Left ventricle myocardium inferior (tissue), 1 donor: ENCODE data around the gene MYRIP. TPM values are rescaled to one million over a fixed set of nuclear protein-coding genes. Genes with fewer than 3 reads are reported as not detected.

ENCODE experiments used
- DNase-seq: peaks from one replicate; pipeline ENCODE4 v3.0.0-alpha.2; 2020
- H3K27ac ChIP-seq: fragments of 200-600 bp; replicated peaks from 2 replicates; pipeline ENCODE4 v1.8.0; 2021
- H3K27me3 ChIP-seq: fragments of 200-600 bp; 2 replicates; pipeline ENCODE4 v1.8.0; 2021; ENCODE audit warnings: low read depth
- H3K36me3 ChIP-seq: fragments of 200-600 bp; 2 replicates; pipeline ENCODE4 v1.8.0; 2021
- H3K4me1 ChIP-seq: fragments of 200-600 bp; 2 replicates; pipeline ENCODE4 v1.8.0; 2021
- H3K4me3 ChIP-seq: fragments of 200-600 bp; 2 replicates; pipeline ENCODE4 v1.8.0; 2021; ENCODE audit warnings: mild to moderate bottlenecking, moderate library complexity
- H3K9me3 ChIP-seq: fragments of 200-600 bp; replicated peaks from 2 replicates; pipeline ENCODE4 v1.8.0; 2021
- intact Hi-C: fragments of 100-400 bp; cut with micrococcal nuclease; formaldehyde crosslinking; loops from one replicate; pipeline ENCODE4 v1.11.0; 2022
- total RNA-seq: library from RNA; stranded (reverse); fragmentation: NEBNext Ultra II Directional; extraction: Animal tissue kit (Norgen Biotek cat#: 25700); gene quantifications from one replicate; pipeline ENCODE4 v1.2.1, GENCODE V29; 2021
- TF ChIP-seq, protein P1 (sequence below): fragments of 200-600 bp; IDR thresholded peaks from 2 replicates; pipeline ENCODE4 v1.8.0; 2021; ENCODE audit warnings: antibody characterized with exemption, mild to moderate bottlenecking, borderline replicate concordance
- donor health status: DM: no; HTN: yes; CAD: no; lungs with severe emphysema.

Gene MYRIP
- total RNA-seq, 1 donor from 2014 or later = 1.5 TPM

DNA sequence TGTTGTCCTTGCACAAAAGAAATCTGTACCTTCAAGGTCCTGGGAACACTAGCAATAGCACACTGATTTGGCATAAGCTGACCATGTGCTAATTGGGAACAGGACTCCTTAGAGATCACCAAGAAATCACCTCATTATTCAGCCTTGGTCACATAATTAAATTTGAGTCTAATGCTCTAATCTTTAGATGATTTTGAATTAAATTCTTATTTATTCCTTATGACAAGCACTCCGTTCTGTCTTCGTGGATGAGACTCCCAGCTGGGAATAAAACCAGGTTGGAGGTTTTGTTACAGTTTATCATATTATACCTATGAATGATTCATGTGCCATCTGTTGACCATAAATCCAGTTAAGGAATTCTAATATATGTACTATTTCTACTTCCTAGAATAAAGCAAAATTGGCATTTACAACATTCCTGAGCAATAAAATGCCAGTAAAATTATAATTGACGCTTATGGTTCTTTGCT, 162.2 kb downstream of the MYRIP start:
- no peaks in the 10 kb centered on the region for H3K27me3 ChIP-seq
- H3K27ac ChIP-seq = no peak overlapping the region
- H3K4me3 ChIP-seq = no peak overlapping the region
- no peaks in the 10 kb centered on the region for H3K36me3 ChIP-seq
- no peaks in the 10 kb centered on the region for H3K4me1 ChIP-seq
- DNase-seq = no peak
- H3K9me3 ChIP-seq = peaks cover 6% of the 10 kb centered on the region
- intact Hi-C loops = no loop called here
- TF ChIP-seq, protein P1, sequence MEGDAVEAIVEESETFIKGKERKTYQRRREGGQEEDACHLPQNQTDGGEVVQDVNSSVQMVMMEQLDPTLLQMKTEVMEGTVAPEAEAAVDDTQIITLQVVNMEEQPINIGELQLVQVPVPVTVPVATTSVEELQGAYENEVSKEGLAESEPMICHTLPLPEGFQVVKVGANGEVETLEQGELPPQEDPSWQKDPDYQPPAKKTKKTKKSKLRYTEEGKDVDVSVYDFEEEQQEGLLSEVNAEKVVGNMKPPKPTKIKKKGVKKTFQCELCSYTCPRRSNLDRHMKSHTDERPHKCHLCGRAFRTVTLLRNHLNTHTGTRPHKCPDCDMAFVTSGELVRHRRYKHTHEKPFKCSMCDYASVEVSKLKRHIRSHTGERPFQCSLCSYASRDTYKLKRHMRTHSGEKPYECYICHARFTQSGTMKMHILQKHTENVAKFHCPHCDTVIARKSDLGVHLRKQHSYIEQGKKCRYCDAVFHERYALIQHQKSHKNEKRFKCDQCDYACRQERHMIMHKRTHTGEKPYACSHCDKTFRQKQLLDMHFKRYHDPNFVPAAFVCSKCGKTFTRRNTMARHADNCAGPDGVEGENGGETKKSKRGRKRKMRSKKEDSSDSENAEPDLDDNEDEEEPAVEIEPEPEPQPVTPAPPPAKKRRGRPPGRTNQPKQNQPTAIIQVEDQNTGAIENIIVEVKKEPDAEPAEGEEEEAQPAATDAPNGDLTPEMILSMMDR = no peak

DNA sequence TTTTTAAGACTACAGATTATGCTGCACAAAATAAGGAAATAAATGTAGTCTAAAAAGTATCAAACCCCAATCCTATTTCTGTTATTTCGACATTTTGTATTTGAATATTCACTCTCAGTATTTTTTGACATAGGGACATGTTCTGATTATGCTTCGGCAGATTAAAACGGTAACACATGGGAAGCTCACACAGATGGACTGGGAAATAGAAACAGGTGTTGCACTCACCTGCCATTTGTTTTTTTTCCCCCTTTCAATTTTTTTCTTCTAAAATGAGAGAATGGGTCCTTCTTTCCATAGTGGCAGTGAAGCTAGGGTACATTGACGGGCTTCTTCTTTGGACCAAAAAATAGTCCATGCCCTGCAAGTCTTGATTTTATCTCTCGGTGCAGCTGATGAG, 163.1 kb downstream of the MYRIP start:
- no peaks in the 10 kb centered on the region for H3K27me3 ChIP-seq
- peaks cover 6% of the 10 kb centered on the region for H3K9me3 ChIP-seq
- no peaks in the 10 kb centered on the region for H3K4me1 ChIP-seq
- H3K4me3 ChIP-seq = no peak overlapping the region
- intact Hi-C loops = no loop called here
- no peak overlapping the region for H3K27ac ChIP-seq
- TF ChIP-seq, protein P1 = no peak
- no peak for DNase-seq
- no peaks in the 10 kb centered on the region for H3K36me3 ChIP-seq

DNA sequence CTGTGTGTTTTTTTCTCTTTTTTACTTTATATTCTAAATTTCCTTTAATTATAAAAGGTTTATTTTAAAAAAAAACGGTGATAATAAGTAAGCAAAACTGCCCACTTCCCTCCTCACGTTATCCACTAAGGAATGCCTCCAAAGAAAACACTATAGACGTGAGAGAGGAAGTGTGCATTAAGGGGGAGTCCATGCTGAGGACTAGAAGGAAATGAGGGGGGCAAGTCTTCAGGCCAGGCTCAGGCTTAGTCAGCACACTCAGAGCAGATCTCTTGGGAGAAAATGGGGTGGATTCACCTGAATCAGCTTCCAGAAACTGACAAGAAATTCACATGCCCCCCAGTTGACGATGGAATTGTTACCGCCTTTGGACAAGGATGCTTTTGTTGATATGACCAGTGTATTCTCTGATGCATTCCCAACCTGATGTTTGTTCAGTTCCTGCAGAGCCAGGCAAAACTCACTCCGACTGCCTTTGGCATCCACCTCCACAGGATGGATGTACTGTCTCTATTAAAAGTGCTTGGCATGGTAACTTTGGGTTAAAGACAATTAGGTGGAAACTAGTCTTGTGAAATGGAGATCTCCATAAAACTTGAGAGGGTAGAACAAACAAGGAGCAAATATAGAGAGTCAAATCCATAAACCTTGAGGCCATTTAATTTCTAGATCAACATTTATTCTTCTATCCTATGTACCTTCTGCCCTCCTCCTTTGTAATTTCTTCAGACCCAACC, 167.8 kb downstream of the MYRIP start:
- peaks cover 33% of the 10 kb centered on the region for H3K4me1 ChIP-seq
- H3K9me3 ChIP-seq = peaks cover 6% of the 10 kb centered on the region

DNA sequence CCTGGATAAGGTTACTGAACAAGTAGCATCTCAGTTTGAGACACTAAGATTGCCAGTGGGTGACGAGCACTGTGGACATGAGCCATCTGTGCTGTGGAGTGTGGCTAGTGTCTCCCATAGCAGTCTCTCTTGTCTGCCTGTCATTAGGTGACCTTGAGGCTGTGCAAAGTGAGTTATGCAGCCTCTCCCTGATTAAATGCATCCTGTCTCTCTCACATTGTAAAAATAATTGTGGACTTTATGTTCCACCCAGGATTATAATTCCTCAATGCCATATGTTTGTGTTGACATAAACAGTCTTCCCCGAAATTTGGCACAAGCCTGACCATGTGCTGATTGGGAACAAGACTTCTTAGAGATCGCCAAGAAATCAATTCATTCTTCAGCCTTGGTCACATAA, 168.9 kb downstream of the MYRIP start:
- H3K27me3 ChIP-seq = no peaks in the 10 kb centered on the region
- peaks cover 33% of the 10 kb centered on the region for H3K4me1 ChIP-seq
- no peak overlapping the region for H3K4me3 ChIP-seq
- DNase-seq = no peak
- H3K9me3 ChIP-seq = peaks cover 6% of the 10 kb centered on the region
- no peak overlapping the region for H3K27ac ChIP-seq
- intact Hi-C loops = no loop called here
- TF ChIP-seq, protein P1 = no peak
- no peaks in the 10 kb centered on the region for H3K36me3 ChIP-seq

More for the DNA sequence above, 167.8 kb downstream of the MYRIP start:
- no peaks in the 10 kb centered on the region for H3K27me3 ChIP-seq
- no peak overlapping the region for H3K27ac ChIP-seq
- no peaks in the 10 kb centered on the region for H3K36me3 ChIP-seq
- no peak overlapping the region for H3K4me3 ChIP-seq
- intact Hi-C loops = no loop called here
- no peak for DNase-seq
- TF ChIP-seq, protein P1 = no peak

DNA sequence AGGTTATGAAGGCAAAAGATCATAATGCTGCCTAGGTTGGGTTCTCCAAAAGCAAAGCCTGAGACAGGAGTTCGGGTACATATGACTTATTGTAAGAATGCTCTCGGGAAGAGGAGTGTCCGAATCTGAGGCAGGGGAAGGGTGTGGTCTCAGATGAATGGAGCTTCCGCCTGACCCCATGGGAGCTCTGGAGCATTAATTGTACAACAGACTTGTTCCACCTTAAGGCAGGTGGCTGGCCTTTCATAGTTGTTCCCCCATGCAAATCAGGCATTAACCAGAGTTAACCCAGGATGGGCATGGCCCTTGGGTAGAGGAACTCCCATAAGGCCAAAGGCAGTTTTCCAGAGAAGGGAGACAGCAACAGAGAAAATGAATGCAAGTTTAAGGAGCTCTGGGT, 170.6 kb downstream of the MYRIP start:
- DNase-seq = no peak
- Histone ChIP-seq H3K9me3 (peaks cover 6% of the 10 kb centered on the region), H3K4me3 (no peak overlapping the region), H3K27ac (peak overlapping the region; percentile 63), H3K36me3 (no peaks in the 10 kb centered on the region), H3K27me3 (no peaks in the 10 kb centered on the region), H3K4me1 (peaks cover 33% of the 10 kb centered on the region)
- intact Hi-C loops = no loop called here
- TF ChIP-seq, protein P1 = no peak
